Measurements from ENCODE around the gene EFL1.
"Not testable (repeated sequence)": the region's sequence is repeated elsewhere in the genome, so short reads cannot be mapped to it uniquely, and the experiment has no call there.

GRCh38 chr15:82281276-82281675 is 18.7 kb upstream of the EFL1 start:
- TF ChIP-seq YY1 (IDR thresholded peaks at IDR 0.05; ENCODE audit: insufficient read depth, insufficient read length); ZNF274 (IDR thresholded peaks at IDR 0.05; ENCODE audit: low read depth, low read length): not testable (repeated sequence)

Data from NT2/D1 (cell line).